HepG2 (cell line): ENCODE measurements around the gene PCYOX1L. TPM values are rescaled to one million over a fixed set of nuclear protein-coding genes. Genes with fewer than 3 reads are reported as not detected.
A peak's percentile ranks its signal among the peaks of the same experiment; 100 is the strongest.

Experiments
- HOXA3 ChIP-seq: sonication (generic); formaldehyde crosslinking; IDR thresholded peaks from 2 replicates; pipeline ENCODE4 v1.5.0; 2020; ENCODE audit warnings: missing genetic modification reagents
- MAFF ChIP-seq: IDR thresholded peaks from 2 replicates; pipeline ENCODE4 v1.6.1; 2011; ENCODE audit warnings: low read depth, low read length, improper control_type of control experiment
- MEIS2 ChIP-seq: sonication (generic); formaldehyde crosslinking; IDR thresholded peaks from 2 replicates; pipeline ENCODE4 v1.9.0; 2021; ENCODE audit warnings: mild to moderate bottlenecking, missing genetic modification reagents
- POLR2A ChIP-seq, 2 experiments: IDR thresholded peaks; 2 replicates each; pipeline ENCODE4 v1.6.1; 2011; ENCODE audit warnings: low read depth in 2 of 2, low read length in 2 of 2, mild to moderate bottlenecking in 1 of 2, moderate library complexity in 1 of 2; ENCODE audit not compliant: insufficient read depth in 1 of 2
- SAP130 ChIP-seq: IDR thresholded peaks from 2 replicates; pipeline ENCODE4 v1.6.1; 2016; ENCODE audit warnings: low read depth
- SP2 ChIP-seq: sonication (generic); formaldehyde crosslinking; IDR thresholded peaks from 2 replicates; pipeline ENCODE4 v1.5.1; 2020; ENCODE audit warnings: mild to moderate bottlenecking, missing genetic modification reagents
- SP4 ChIP-seq: sonication (generic); formaldehyde crosslinking; IDR thresholded peaks from 2 replicates; pipeline ENCODE4 v1.8.1; 2023; ENCODE audit warnings: mild to moderate bottlenecking, missing genetic modification reagents
- TBX2 ChIP-seq: sonication (generic); formaldehyde crosslinking; IDR thresholded peaks from 2 replicates; pipeline ENCODE4 v1.5.0; 2020; ENCODE audit warnings: missing genetic modification reagents, mild to moderate bottlenecking, borderline replicate concordance
- YEATS4 ChIP-seq: sonication (generic); formaldehyde crosslinking; IDR thresholded peaks from 2 replicates; pipeline ENCODE4 v1.4.0; 2020; ENCODE audit warnings: missing genetic modification reagents, borderline replicate concordance
- ZFX ChIP-seq: sonication (generic); formaldehyde crosslinking; IDR thresholded peaks from 2 replicates; pipeline ENCODE4 v1.4.0; 2020; ENCODE audit warnings: mild to moderate bottlenecking, low read depth, missing genetic modification reagents, moderate library complexity
- ZMYM4 ChIP-seq: sonication (generic); formaldehyde crosslinking; IDR thresholded peaks from 2 replicates; pipeline ENCODE4 v1.8.1; 2023; ENCODE audit warnings: mild to moderate bottlenecking, missing genetic modification reagents
- ZNF317 ChIP-seq: sonication (generic); formaldehyde crosslinking; IDR thresholded peaks from 2 replicates; pipeline ENCODE4 v1.5.0; 2020; ENCODE audit warnings: mild to moderate bottlenecking, missing genetic modification reagents
- ZNF446 ChIP-seq: sonication (generic); formaldehyde crosslinking; IDR thresholded peaks from 2 replicates; pipeline ENCODE4 v1.5.0; 2020; ENCODE audit warnings: mild to moderate bottlenecking, missing genetic modification reagents
- ZNF709 ChIP-seq: sonication (generic); formaldehyde crosslinking; IDR thresholded peaks from 2 replicates; pipeline ENCODE4 v1.5.0; 2020; ENCODE audit warnings: mild to moderate bottlenecking, missing genetic modification reagents
- ZNF766 ChIP-seq: sonication (generic); formaldehyde crosslinking; IDR thresholded peaks from 2 replicates; pipeline ENCODE4 v1.5.0; 2020; ENCODE audit warnings: missing genetic modification reagents, borderline replicate concordance
- ZNF792 ChIP-seq: IDR thresholded peaks from 2 replicates; pipeline ENCODE4 v1.6.1; 2016
- ZSCAN31 ChIP-seq: sonication (generic); formaldehyde crosslinking; IDR thresholded peaks from 2 replicates; pipeline ENCODE4 v1.5.0; 2020; ENCODE audit warnings: low read depth, mild to moderate bottlenecking, missing genetic modification reagents
- polyA plus RNA-seq, 8 experiments: library from polyadenylated mRNA; depleted of rRNA in 3 of 8; stranded (reverse) in 7 of 8; unstranded in 1 of 8; fragments of >200 nt; fragmentation: Illumina TruSeq in 4 of 8; extraction: Trizol in 4 of 8; gene quantifications; 2 replicates each; pipeline versions ENCODE4 v1.2.1 to v1.2.3, GENCODE V29; 2011 to 2016; ENCODE audit warnings: low read depth in 4 of 8, missing spikeins in 1 of 8, mixed read lengths in 1 of 8; ENCODE audit not compliant: insufficient read depth in 1 of 8
- total RNA-seq, 5 experiments: library from RNA; depleted of rRNA; stranded (reverse); fragments of >200 nt; fragmentation: Illumina TruSeq; extraction: Trizol; gene quantifications; 2 replicates each; pipeline ENCODE4 v1.2.3, GENCODE V29; 2016; ENCODE audit warnings: low read depth in 1 of 5
- TF ChIP-seq, protein P1 (sequence below): sonication (generic); formaldehyde crosslinking; IDR thresholded peaks from 2 replicates; pipeline ENCODE4 v1.5.0; 2020; ENCODE audit warnings: missing genetic modification reagents, mild to moderate bottlenecking, borderline replicate concordance
- TF ChIP-seq, protein P2 (sequence below): sonication (generic); formaldehyde crosslinking; IDR thresholded peaks from 2 replicates; pipeline ENCODE4 v1.4.0; 2020; ENCODE audit warnings: missing genetic modification reagents
- TF ChIP-seq, protein P3 (sequence below): sonication (generic); formaldehyde crosslinking; conservative IDR thresholded peaks from 2 replicates; pipeline ENCODE4 v1.8.0; 2022; ENCODE audit warnings: mild to moderate bottlenecking, moderate library complexity, missing genetic modification reagents
- TF ChIP-seq, protein P4 (sequence below): sonication (generic); formaldehyde crosslinking; IDR thresholded peaks from 2 replicates; pipeline ENCODE4 v1.5.0; 2020; ENCODE audit warnings: mild to moderate bottlenecking, missing genetic modification reagents, borderline replicate concordance

Gene PCYOX1L
- total and polyA plus RNA-seq, 2 of the 13 experiments (the other 11 are each of a cell fraction or from before 2014, with no cell fraction given) = 1.00 to 3.7 TPM

DNA sequence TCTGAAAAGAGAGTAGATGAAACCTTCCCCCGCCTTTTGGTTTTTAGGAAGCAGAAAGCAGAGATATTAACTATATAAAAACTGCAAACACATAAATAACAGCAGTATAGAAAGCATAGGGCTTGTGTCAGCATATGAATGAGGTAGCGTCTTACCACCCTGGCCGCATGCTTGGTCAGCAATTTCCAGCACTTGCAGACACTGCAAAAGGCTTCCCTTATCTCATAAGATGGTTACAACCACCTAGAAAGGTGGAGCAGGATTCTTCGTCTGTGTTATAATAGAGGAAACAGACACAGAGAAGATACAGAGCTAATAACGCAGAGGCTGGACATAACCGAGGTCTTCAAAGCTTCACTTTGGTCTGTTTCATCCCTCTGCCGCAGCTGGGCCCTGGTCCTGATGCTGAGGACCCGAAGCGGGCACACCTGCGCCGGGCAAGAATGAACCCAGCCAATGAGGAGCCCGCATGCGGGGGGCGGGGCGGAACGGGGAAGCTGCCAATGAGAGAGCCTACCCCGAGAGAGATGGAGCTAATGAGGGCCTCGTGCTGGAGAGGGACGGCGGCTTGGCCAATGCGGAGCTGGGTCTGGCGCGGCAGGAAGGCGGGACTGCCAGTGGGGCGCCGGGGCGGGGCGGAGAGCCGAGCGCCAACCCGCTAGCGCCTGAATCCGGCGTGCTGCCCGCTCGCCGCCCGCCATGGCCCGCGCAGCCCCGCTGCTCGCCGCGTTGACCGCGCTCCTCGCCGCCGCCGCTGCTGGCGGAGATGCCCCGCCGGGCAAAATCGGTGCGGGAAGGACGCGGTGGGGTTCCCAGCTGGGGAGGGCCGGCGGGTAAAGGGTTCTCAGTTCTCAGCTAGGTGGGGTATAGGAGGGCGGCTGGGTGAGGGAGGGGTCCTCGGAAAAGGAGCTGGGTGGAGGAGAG is at the start of gene PCYOX1L (continued):
- peak; percentile 61; the same call in 1 of the 2 replicates for TF ChIP-seq YEATS4 (CRISPR knock-in tag)
- TF ChIP-seq, protein P1, sequence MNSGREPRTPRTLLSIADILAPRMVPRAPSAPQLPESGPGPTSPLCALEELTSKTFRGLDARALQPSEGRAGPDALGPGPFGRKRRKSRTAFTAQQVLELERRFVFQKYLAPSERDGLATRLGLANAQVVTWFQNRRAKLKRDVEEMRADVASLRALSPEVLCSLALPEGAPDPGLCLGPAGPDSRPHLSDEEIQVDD (CRISPR knock-in tag) = peak; percentile 34; the same call in 1 of the 2 replicates
- 0 out of 2 replicates have a peak, but pooled peaks have one; percentile 63 for TF ChIP-seq ZNF766 (CRISPR knock-in tag)
- peak; percentile 69; the same call in 1 of the 2 replicates for TF ChIP-seq ZNF792 (CRISPR knock-in tag)
- TF ChIP-seq POLR2A (IDR thresholded peaks at IDR 0.05; ENCODE audit: insufficient read depth in 1 of 2, low read depth in 2 of 2, low read length in 2 of 2) = peak in 1 of 2 experiments; percentile 80; a peak in 2 of 4 replicates
- peak; percentile 53; the same call in 1 of the 2 replicates for TF ChIP-seq ZFX
- peak; percentile 92 for TF ChIP-seq SP2 (CRISPR knock-in tag)
- TF ChIP-seq HOXA3 (CRISPR knock-in tag) = peak; percentile 66
- peak; percentile 89 for TF ChIP-seq MAFF
- TF ChIP-seq MEIS2 (CRISPR knock-in tag) = peak; percentile 24; the same call in 1 of the 2 replicates
- peak; percentile 65; the same call in 1 of the 2 replicates for TF ChIP-seq ZNF709 (CRISPR knock-in tag)
- 0 out of 2 replicates have a peak, but pooled peaks have one; percentile 71 for TF ChIP-seq ZNF446 (CRISPR knock-in tag)
- peak; percentile 81 for TF ChIP-seq SP4 (CRISPR knock-in tag)
- TF ChIP-seq SAP130 (CRISPR knock-in tag) = peak; percentile 71
- TF ChIP-seq, protein P2, sequence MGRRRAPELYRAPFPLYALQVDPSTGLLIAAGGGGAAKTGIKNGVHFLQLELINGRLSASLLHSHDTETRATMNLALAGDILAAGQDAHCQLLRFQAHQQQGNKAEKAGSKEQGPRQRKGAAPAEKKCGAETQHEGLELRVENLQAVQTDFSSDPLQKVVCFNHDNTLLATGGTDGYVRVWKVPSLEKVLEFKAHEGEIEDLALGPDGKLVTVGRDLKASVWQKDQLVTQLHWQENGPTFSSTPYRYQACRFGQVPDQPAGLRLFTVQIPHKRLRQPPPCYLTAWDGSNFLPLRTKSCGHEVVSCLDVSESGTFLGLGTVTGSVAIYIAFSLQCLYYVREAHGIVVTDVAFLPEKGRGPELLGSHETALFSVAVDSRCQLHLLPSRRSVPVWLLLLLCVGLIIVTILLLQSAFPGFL = 0 out of 2 replicates have a peak, but pooled peaks have one; percentile 59
- peak; percentile 35; the same call in 1 of the 2 replicates for TF ChIP-seq ZMYM4 (CRISPR knock-in tag)
- TF ChIP-seq TBX2 (CRISPR knock-in tag) = peak; percentile 53; the same call in 1 of the 2 replicates
- 0 out of 2 replicates have a peak, but pooled peaks have one; percentile 17 for TF ChIP-seq ZNF317 (CRISPR knock-in tag)
- TF ChIP-seq, protein P3, sequence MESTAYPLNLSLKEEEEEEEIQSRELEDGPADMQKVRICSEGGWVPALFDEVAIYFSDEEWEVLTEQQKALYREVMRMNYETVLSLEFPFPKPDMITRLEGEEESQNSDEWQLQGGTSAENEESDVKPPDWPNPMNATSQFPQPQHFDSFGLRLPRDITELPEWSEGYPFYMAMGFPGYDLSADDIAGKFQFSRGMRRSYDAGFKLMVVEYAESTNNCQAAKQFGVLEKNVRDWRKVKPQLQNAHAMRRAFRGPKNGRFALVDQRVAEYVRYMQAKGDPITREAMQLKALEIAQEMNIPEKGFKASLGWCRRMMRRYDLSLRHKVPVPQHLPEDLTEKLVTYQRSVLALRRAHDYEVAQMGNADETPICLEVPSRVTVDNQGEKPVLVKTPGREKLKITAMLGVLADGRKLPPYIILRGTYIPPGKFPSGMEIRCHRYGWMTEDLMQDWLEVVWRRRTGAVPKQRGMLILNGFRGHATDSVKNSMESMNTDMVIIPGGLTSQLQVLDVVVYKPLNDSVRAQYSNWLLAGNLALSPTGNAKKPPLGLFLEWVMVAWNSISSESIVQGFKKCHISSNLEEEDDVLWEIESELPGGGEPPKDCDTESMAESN (CRISPR knock-in tag) = 0 out of 2 replicates have a peak, but pooled peaks have one; percentile 19
- TF ChIP-seq ZSCAN31 (CRISPR knock-in tag) = 0 out of 2 replicates have a peak, but pooled peaks have one; percentile 33
- TF ChIP-seq, protein P4, sequence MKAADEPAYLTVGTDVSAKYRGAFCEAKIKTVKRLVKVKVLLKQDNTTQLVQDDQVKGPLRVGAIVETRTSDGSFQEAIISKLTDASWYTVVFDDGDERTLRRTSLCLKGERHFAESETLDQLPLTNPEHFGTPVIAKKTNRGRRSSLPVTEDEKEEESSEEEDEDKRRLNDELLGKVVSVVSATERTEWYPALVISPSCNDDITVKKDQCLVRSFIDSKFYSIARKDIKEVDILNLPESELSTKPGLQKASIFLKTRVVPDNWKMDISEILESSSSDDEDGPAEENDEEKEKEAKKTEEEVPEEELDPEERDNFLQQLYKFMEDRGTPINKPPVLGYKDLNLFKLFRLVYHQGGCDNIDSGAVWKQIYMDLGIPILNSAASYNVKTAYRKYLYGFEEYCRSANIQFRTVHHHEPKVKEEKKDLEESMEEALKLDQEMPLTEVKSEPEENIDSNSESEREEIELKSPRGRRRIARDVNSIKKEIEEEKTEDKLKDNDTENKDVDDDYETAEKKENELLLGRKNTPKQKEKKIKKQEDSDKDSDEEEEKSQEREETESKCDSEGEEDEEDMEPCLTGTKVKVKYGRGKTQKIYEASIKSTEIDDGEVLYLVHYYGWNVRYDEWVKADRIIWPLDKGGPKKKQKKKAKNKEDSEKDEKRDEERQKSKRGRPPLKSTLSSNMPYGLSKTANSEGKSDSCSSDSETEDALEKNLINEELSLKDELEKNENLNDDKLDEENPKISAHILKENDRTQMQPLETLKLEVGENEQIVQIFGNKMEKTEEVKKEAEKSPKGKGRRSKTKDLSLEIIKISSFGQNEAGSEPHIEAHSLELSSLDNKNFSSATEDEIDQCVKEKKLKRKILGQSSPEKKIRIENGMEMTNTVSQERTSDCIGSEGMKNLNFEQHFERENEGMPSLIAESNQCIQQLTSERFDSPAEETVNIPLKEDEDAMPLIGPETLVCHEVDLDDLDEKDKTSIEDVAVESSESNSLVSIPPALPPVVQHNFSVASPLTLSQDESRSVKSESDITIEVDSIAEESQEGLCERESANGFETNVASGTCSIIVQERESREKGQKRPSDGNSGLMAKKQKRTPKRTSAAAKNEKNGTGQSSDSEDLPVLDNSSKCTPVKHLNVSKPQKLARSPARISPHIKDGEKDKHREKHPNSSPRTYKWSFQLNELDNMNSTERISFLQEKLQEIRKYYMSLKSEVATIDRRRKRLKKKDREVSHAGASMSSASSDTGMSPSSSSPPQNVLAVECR (CRISPR knock-in tag) = peak; percentile 53; the same call in 1 of the 2 replicates
